HUES6 (cell line): Measurements from ENCODE around the gene DNAH11.

Experiments used
- H3K27ac ChIP-seq: 2 replicates; pipeline ENCODE4 v1.7.0; 2013; ENCODE audit warnings: low read depth, mild to moderate bottlenecking, low read length, inconsistent platforms
- H3K27me3 ChIP-seq: 2 replicates; pipeline ENCODE4 v1.6.1; 2013; ENCODE audit warnings: low read length; ENCODE audit not compliant: control insufficient read depth, insufficient read depth
- H3K36me3 ChIP-seq: 2 replicates; pipeline ENCODE4 v1.6.1; 2013; ENCODE audit warnings: low read length; ENCODE audit not compliant: control insufficient read depth, insufficient read depth
- H3K4me1 ChIP-seq: 2 replicates; pipeline ENCODE4 v1.6.1; 2013; ENCODE audit warnings: low read length; ENCODE audit not compliant: control insufficient read depth, insufficient read depth
- H3K4me3 ChIP-seq: 2 replicates; pipeline ENCODE4 v1.5.1; 2013; ENCODE audit warnings: low read depth, low read length
- H3K9ac ChIP-seq: one replicate; pipeline ENCODE4 v1.6.1; 2013; ENCODE audit warnings: mild to moderate bottlenecking, low read length
- H3K9me3 ChIP-seq: 2 replicates; pipeline ENCODE4 v1.6.1; 2013; ENCODE audit warnings: low read depth, low read length; ENCODE audit not compliant: control insufficient read depth, insufficient read depth

The DNAH11 gene

GRCh38 chr7:21771266-21771665, 228.4 kb downstream of the DNAH11 start:
- Histone ChIP-seq H3K36me3 (no peaks in the 10 kb centered on the region), H3K9ac (no peak overlapping the region), H3K27me3 (peaks cover 2% of the 10 kb centered on the region; the same call in 1 of the 2 replicates), H3K27ac (no peak overlapping the region), H3K4me1 (peaks cover 53% of the 10 kb centered on the region), H3K4me3 (no peak overlapping the region), H3K9me3 (no peaks in the 10 kb centered on the region)

- H3K4me3 ChIP-seq: no peak overlapping the region
- no peak overlapping the region for H3K9ac ChIP-seq
- H3K9me3 ChIP-seq: no peaks in the 10 kb centered on the region
- no peaks in the 10 kb centered on the region for H3K36me3 ChIP-seq
- peak overlapping the region; percentile 49; the same call in 1 of the 2 replicates for H3K27ac ChIP-seq
- H3K4me1 ChIP-seq: peaks cover 53% of the 10 kb centered on the region
- peaks cover 2% of the 10 kb centered on the region; the same call in 1 of the 2 replicates for H3K27me3 ChIP-seq
Measured at GRCh38 chr7:21771906-21772610, 229.2 kb downstream of the DNAH11 start.

- Histone ChIP-seq H3K36me3 (no peaks in the 10 kb centered on the region), H3K9ac (no peak overlapping the region), H3K27me3 (peaks cover 2% of the 10 kb centered on the region; the same call in 1 of the 2 replicates), H3K27ac (0 out of 2 replicates have a peak overlapping the region, but pooled peaks have one; percentile 49), H3K4me1 (peaks cover 48% of the 10 kb centered on the region), H3K9me3 (no peaks in the 10 kb centered on the region), H3K4me3 (no peak overlapping the region)
Measured at GRCh38 chr7:21773326-21773725, 230.5 kb downstream of the DNAH11 start.

- peaks cover 27% of the 10 kb centered on the region for H3K4me1 ChIP-seq
- H3K4me3 ChIP-seq: no peak overlapping the region
- no peak overlapping the region for H3K27ac ChIP-seq
- no peaks in the 10 kb centered on the region for H3K36me3 ChIP-seq
- H3K27me3 ChIP-seq: no peaks in the 10 kb centered on the region
- no peaks in the 10 kb centered on the region for H3K9me3 ChIP-seq
- no peak overlapping the region for H3K9ac ChIP-seq
Measured at GRCh38 chr7:21777921-21778320, 235.1 kb downstream of the DNAH11 start.

- Histone ChIP-seq H3K9ac (no peak overlapping the region), H3K27ac (no peak overlapping the region), H3K36me3 (no peaks in the 10 kb centered on the region), H3K27me3 (no peaks in the 10 kb centered on the region), H3K4me3 (no peak overlapping the region), H3K4me1 (peaks cover 18% of the 10 kb centered on the region), H3K9me3 (no peaks in the 10 kb centered on the region)
Measured at GRCh38 chr7:21778953-21779352, 236.1 kb downstream of the DNAH11 start.

- H3K36me3 ChIP-seq: no peaks in the 10 kb centered on the region
- no peaks in the 10 kb centered on the region for H3K27me3 ChIP-seq
- no peak overlapping the region for H3K4me3 ChIP-seq
- no peak overlapping the region for H3K9ac ChIP-seq
- no peaks in the 10 kb centered on the region for H3K9me3 ChIP-seq
- no peaks in the 10 kb centered on the region for H3K4me1 ChIP-seq
- no peak overlapping the region for H3K27ac ChIP-seq
Measured at GRCh38 chr7:21782996-21783395, 240.2 kb downstream of the DNAH11 start.

- no peak overlapping the region for H3K9ac ChIP-seq
- H3K4me3 ChIP-seq: no peak overlapping the region
- H3K36me3 ChIP-seq: no peaks in the 10 kb centered on the region
- H3K9me3 ChIP-seq: no peaks in the 10 kb centered on the region
- H3K27ac ChIP-seq: no peak overlapping the region
- no peaks in the 10 kb centered on the region for H3K4me1 ChIP-seq
- H3K27me3 ChIP-seq: no peaks in the 10 kb centered on the region
Measured at GRCh38 chr7:21784989-21785388, 242.2 kb downstream of the DNAH11 start.

- Histone ChIP-seq H3K36me3 (no peaks in the 10 kb centered on the region), H3K27me3 (no peaks in the 10 kb centered on the region), H3K4me3 (no peak overlapping the region), H3K9ac (no peak overlapping the region), H3K9me3 (no peaks in the 10 kb centered on the region), H3K27ac (no peak overlapping the region), H3K4me1 (no peaks in the 10 kb centered on the region)
Measured at GRCh38 chr7:21805791-21806190, 263.0 kb downstream of the DNAH11 start.

GRCh38 chr7:21806388-21806787, 263.5 kb downstream of the DNAH11 start:
- Histone ChIP-seq H3K36me3 (no peaks in the 10 kb centered on the region), H3K4me1 (no peaks in the 10 kb centered on the region), H3K27ac (no peak overlapping the region), H3K4me3 (no peak overlapping the region), H3K27me3 (no peaks in the 10 kb centered on the region), H3K9ac (no peak overlapping the region), H3K9me3 (no peaks in the 10 kb centered on the region)

- Histone ChIP-seq H3K4me1 (no peaks in the 10 kb centered on the region), H3K27ac (no peak overlapping the region), H3K4me3 (no peak overlapping the region), H3K9ac (no peak overlapping the region), H3K9me3 (no peaks in the 10 kb centered on the region), H3K36me3 (no peaks in the 10 kb centered on the region), H3K27me3 (no peaks in the 10 kb centered on the region)
Measured at GRCh38 chr7:21819048-21819447, 276.2 kb downstream of the DNAH11 start.

GRCh38 chr7:21828841-21829240, 286.0 kb downstream of the DNAH11 start:
- Histone ChIP-seq H3K36me3 (no peaks in the 10 kb centered on the region), H3K9ac (no peak overlapping the region), H3K9me3 (no peaks in the 10 kb centered on the region), H3K27me3 (no peaks in the 10 kb centered on the region), H3K4me3 (no peak overlapping the region), H3K4me1 (no peaks in the 10 kb centered on the region), H3K27ac (no peak overlapping the region)
